MM.1S (cell line): ENCODE data around the gene WFDC6.

Experiments
- EZH2 ChIP-seq: fragments of 300-600 bp; sonication (generic); optimal IDR thresholded peaks from 2 replicates; pipeline ENCODE3; 2017; ENCODE audit warnings: low read depth, mild to moderate bottlenecking, antibody characterized with exemption, low read length, mixed read lengths
- TF ChIP-seq, protein P1 (sequence below): fragments of 300-600 bp; sonication (generic); IDR thresholded peaks from 2 replicates; pipeline ENCODE4 v1.5.1; 2016; ENCODE audit warnings: antibody characterized with exemption, low read length, mixed read lengths

DNA sequence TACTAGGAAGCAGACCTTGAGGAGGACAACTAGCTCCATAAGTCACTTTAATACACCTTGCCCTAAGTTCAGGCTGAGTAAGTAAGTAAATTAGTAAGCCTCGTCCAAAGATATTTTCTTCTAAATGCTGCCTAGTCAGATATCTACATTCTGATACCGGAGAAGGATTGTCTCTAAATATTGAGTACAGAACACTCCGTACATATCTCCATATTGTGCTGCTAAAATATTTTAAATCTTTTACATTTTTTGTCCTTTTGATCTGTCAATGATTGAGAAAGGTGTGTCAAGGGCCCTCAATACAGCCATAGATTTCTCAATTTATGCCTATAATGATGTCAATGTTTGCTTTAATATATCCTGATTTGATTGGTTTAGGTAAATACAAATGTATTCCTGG is 36.6 kb upstream of the WFDC6 start:
- TF ChIP-seq, protein P1, sequence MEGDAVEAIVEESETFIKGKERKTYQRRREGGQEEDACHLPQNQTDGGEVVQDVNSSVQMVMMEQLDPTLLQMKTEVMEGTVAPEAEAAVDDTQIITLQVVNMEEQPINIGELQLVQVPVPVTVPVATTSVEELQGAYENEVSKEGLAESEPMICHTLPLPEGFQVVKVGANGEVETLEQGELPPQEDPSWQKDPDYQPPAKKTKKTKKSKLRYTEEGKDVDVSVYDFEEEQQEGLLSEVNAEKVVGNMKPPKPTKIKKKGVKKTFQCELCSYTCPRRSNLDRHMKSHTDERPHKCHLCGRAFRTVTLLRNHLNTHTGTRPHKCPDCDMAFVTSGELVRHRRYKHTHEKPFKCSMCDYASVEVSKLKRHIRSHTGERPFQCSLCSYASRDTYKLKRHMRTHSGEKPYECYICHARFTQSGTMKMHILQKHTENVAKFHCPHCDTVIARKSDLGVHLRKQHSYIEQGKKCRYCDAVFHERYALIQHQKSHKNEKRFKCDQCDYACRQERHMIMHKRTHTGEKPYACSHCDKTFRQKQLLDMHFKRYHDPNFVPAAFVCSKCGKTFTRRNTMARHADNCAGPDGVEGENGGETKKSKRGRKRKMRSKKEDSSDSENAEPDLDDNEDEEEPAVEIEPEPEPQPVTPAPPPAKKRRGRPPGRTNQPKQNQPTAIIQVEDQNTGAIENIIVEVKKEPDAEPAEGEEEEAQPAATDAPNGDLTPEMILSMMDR: no peak
- TF ChIP-seq EZH2: no peak
